OCI-LY7 (cell line): Measurements from ENCODE around the gene SYNDIG1L. TPM values are rescaled to one million over a fixed set of nuclear protein-coding genes. Genes with fewer than 3 reads are reported as not detected.

Experiments
- BruUV-seq: library from RNA; stranded (reverse); fragments of 400-500 nt; replicated peaks from 2 replicates; lab custom pipeline; 2021; lab: Mats Ljungman, UMichigan
- CTCF ChIA-PET: fragments of 300-600 bp; sonication (Branson Sonifier 250); formaldehyde crosslinking; loops from one replicate; lab custom pipeline; 2022; ENCODE audit warnings: antibody characterized with exemption; ENCODE audit not compliant: unreplicated experiment; lab: Charles Lee
- POLR2A ChIA-PET: fragments of 300-600 bp; sonication (Branson Sonifier 250); formaldehyde crosslinking; loops from one replicate; lab custom pipeline; 2022; ENCODE audit warnings: antibody characterized with exemption; lab: Charles Lee
- DNase-seq: peaks from one replicate; pipeline ENCODE4 v3.0.0-alpha.2; 2015; ENCODE audit warnings: low spot score
- H2AFZ ChIP-seq: fragments of 200-600 bp; sonication (generic), shearing (Covaris generic); 2 replicates; pipeline ENCODE4 v1.6.1; 2014; ENCODE audit warnings: mild to moderate bottlenecking, antibody characterized with exemption, low read length, moderate library complexity
- H3K27ac ChIP-seq: fragments of 200-600 bp; sonication (generic); 2 replicates; pipeline ENCODE4 v1.5.1; 2014; ENCODE audit warnings: mixed run types, low read depth, mild to moderate bottlenecking, moderate library complexity, low read length, inconsistent platforms; ENCODE audit not compliant: poor library complexity, severe bottlenecking
- H3K36me3 ChIP-seq: fragments of 200-600 bp; sonication (generic); 2 replicates; pipeline ENCODE4 v1.6.1; 2014; ENCODE audit warnings: mild to moderate bottlenecking, antibody characterized with exemption, low read length, moderate library complexity, mixed read lengths; ENCODE audit not compliant: insufficient read depth
- H3K4me1 ChIP-seq: fragments of 200-600 bp; sonication (generic); 2 replicates; pipeline ENCODE4 v1.5.1; 2014; ENCODE audit warnings: mild to moderate bottlenecking, low read length; ENCODE audit not compliant: insufficient read depth, poor library complexity, severe bottlenecking
- H3K4me2 ChIP-seq: fragments of 200-600 bp; sonication (generic); 2 replicates; pipeline ENCODE4 v1.6.1; 2014; ENCODE audit warnings: mild to moderate bottlenecking, low read length
- H3K4me3 ChIP-seq: fragments of 200-600 bp; sonication (generic); 2 replicates; pipeline ENCODE4 v1.5.1; 2014; ENCODE audit warnings: mild to moderate bottlenecking, low read depth, low read length; ENCODE audit not compliant: poor library complexity, severe bottlenecking
- H3K79me2 ChIP-seq: fragments of 200-600 bp; sonication (generic); 2 replicates; pipeline ENCODE4 v1.6.1; 2016; ENCODE audit warnings: low read depth, mild to moderate bottlenecking, low read length, moderate library complexity, mixed read lengths; ENCODE audit not compliant: insufficient read depth
- H3K9me2 ChIP-seq: fragments of 200-600 bp; sonication (generic); 2 replicates; pipeline ENCODE4 v1.6.1; 2016; ENCODE audit warnings: mild to moderate bottlenecking, low read length, mixed read lengths; ENCODE audit not compliant: insufficient read depth
- H3K9me3 ChIP-seq: fragments of 200-600 bp; sonication (generic); 2 replicates; pipeline ENCODE4 v1.6.1; 2014; ENCODE audit warnings: mild to moderate bottlenecking, mixed run types, low read length, mixed read lengths
- H4K20me1 ChIP-seq: fragments of 200-600 bp; sonication (generic); 2 replicates; pipeline ENCODE4 v1.6.1; 2014; ENCODE audit warnings: mild to moderate bottlenecking, antibody characterized with exemption, low read length, moderate library complexity, mixed read lengths; ENCODE audit not compliant: insufficient read depth
- CTCF ChIP-seq: fragments of 200-600 bp; sonication (generic); conservative IDR thresholded peaks from 2 replicates; pipeline ENCODE4 v1.5.1; 2014; ENCODE audit warnings: mild to moderate bottlenecking, antibody characterized with exemption, low read length, moderate library complexity, mixed read lengths
- EZH2phosphoT487 ChIP-seq: fragments of 200-600 bp; sonication (generic); IDR thresholded peaks from 2 replicates; pipeline ENCODE4 v1.6.1; 2018; ENCODE audit warnings: low read depth, borderline replicate concordance, mild to moderate bottlenecking, mixed run types, antibody characterized with exemption, low read length, moderate library complexity, mixed read lengths
- intact Hi-C: fragments of 100-400 bp; cut with micrococcal nuclease; formaldehyde crosslinking; loops from one replicate; pipeline ENCODE4 v1.10.0; 2022; ENCODE audit not compliant: unreplicated experiment
- total RNA-seq, 2 experiments: library from RNA; depleted of rRNA in 1 of 2; stranded (reverse); fragments of >200 nt in 1 of 2; shearing (Covaris generic) in 1 of 2; gene quantifications; 2 replicates each; pipeline ENCODE4 v1.2.3, GENCODE V29; 2014 to 2022

SYNDIG1L gene
- total RNA-seq, 2 experiments from 2014 or later, result not detected

- Histone ChIP-seq H2AFZ (no peak overlapping the region), H3K36me3 (no peaks in the 10 kb centered on the region), H3K4me3 (no peak overlapping the region), H3K4me2 (no peak overlapping the region), H3K4me1 (no peaks in the 10 kb centered on the region), H3K27ac (no peak overlapping the region), H4K20me1 (no peaks in the 10 kb centered on the region), H3K9me2 (no peaks in the 10 kb centered on the region), H3K79me2 (no peaks in the 10 kb centered on the region), H3K9me3 (no peaks in the 10 kb centered on the region)
- ChIA-PET CTCF (no interaction called here), POLR2A (no interaction called here)
- TF ChIP-seq EZH2phosphoT487 (no peak), CTCF (no peak)
- no peak for DNase-seq
- no TSS peak for BruUV-seq
- intact Hi-C loops, result no loop called here
Observed at GRCh38 chr14:74444866-74445265, 18.9 kb upstream of the SYNDIG1L start.

GRCh38 chr14:74442757-74443156 lies 16.7 kb upstream of the SYNDIG1L start:
- Histone ChIP-seq H3K9me2 (no peaks in the 10 kb centered on the region), H3K27ac (no peak overlapping the region), H4K20me1 (no peaks in the 10 kb centered on the region), H3K4me3 (no peak overlapping the region), H2AFZ (no peak overlapping the region), H3K9me3 (no peaks in the 10 kb centered on the region), H3K4me1 (no peaks in the 10 kb centered on the region), H3K36me3 (no peaks in the 10 kb centered on the region), H3K79me2 (no peaks in the 10 kb centered on the region), H3K4me2 (no peak overlapping the region)
- ChIA-PET CTCF (no interaction called here), POLR2A (no interaction called here)
- DNase-seq, result no peak
- no peak for TF ChIP-seq CTCF
- intact Hi-C loops, result no loop called here
- BruUV-seq, result no TSS peak

- intact Hi-C loops, result no loop called here
- TF ChIP-seq CTCF (no peak), EZH2phosphoT487 (no peak)
- ChIA-PET CTCF (no interaction called here), POLR2A (no interaction called here)
- H3K4me2 ChIP-seq, result no peak overlapping the region
- no TSS peak for BruUV-seq
- H3K4me1 ChIP-seq, result no peaks in the 10 kb centered on the region
- no peaks in the 10 kb centered on the region for H3K9me2 ChIP-seq
- no peaks in the 10 kb centered on the region for H4K20me1 ChIP-seq
- H3K4me3 ChIP-seq, result no peak overlapping the region
- H3K79me2 ChIP-seq, result no peaks in the 10 kb centered on the region
- no peaks in the 10 kb centered on the region for H3K9me3 ChIP-seq
- H3K36me3 ChIP-seq, result no peaks in the 10 kb centered on the region
- no peak for DNase-seq
- no peak overlapping the region for H2AFZ ChIP-seq
- no peak overlapping the region for H3K27ac ChIP-seq
Observed at GRCh38 chr14:74441113-74441512, 15.1 kb upstream of the SYNDIG1L start.
